ENCODE measurements around the gene PIGO. TPM values are rescaled to one million over a fixed set of nuclear protein-coding genes. Genes with fewer than 3 reads are reported as not detected.

PIGO gene
- total RNA-seq, 2 experiments from 2014 or later = 17.5 to 18.9 TPM

DNA sequence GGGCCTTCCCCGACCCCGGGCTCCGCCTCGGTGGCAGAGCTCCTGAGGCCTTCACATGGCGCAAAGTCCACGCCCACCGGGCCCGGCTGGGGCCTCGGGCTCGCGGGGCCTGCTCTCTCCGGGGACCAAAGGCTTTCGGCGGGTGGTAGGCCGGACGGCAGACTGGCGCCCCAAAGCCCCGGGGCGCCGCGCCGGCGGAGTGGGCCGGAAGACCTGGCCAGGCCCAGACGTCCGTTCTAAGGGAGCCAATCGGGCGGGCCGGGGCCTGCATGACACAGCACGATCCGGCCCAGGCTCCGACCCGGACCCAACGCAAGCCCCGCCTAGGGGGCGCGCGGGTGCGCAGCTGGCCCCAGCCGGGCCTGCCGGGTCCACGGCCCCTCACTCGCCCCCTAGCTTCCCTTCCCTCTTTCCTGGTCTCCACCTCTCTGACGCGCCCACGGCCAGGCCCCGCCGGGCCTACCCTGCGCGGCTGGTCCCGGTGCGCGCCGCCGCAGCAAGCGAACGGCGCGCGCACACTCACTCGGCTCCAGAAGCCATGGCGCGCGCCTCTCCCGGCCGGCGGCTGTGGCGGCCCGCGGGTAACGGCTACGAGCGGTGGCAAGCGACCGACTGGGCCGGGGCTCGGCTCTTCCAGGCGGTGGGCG, 24.5 kb downstream of the PIGO start:
- H3K9me3 Mint-ChIP-seq = no peaks in the 10 kb centered on the region
- peaks cover 42% of the 10 kb centered on the region for H3K4me1 ChIP-seq (ENCODE audit: insufficient read depth, low read length)
- H3K36me3 Mint-ChIP-seq (ENCODE audit: low read depth) = peaks cover 52% of the 10 kb centered on the region
- TF ChIP-seq, protein P1, sequence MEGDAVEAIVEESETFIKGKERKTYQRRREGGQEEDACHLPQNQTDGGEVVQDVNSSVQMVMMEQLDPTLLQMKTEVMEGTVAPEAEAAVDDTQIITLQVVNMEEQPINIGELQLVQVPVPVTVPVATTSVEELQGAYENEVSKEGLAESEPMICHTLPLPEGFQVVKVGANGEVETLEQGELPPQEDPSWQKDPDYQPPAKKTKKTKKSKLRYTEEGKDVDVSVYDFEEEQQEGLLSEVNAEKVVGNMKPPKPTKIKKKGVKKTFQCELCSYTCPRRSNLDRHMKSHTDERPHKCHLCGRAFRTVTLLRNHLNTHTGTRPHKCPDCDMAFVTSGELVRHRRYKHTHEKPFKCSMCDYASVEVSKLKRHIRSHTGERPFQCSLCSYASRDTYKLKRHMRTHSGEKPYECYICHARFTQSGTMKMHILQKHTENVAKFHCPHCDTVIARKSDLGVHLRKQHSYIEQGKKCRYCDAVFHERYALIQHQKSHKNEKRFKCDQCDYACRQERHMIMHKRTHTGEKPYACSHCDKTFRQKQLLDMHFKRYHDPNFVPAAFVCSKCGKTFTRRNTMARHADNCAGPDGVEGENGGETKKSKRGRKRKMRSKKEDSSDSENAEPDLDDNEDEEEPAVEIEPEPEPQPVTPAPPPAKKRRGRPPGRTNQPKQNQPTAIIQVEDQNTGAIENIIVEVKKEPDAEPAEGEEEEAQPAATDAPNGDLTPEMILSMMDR (IDR thresholded peaks at IDR 0.05) = peak; percentile 35
- ChIA-PET POLR2A (interaction anchor here (0.6 to 3.0 kb wide), 25 partner anchors 8 to 1598 kb away, joined by 3 to 51 read pairs (median 5); partner anchors contain the start of genes ATOSB, CREB3, DNAJB5 and FANCG), CTCF (interaction anchor here (0.6 to 2.6 kb wide), 13 partner anchors 8 to 707 kb away, joined by 3 to 23 read pairs (median 4); partner anchors contain the start of genes FANCG, PIGO and STOML2)
- H3K27ac ChIP-seq (ENCODE audit: low read depth in 1 of 2, low read length in 2 of 2) = peak overlapping the region; percentile 92 to 96
- ATAC-seq (ENCODE audit: poor library complexity) (peak; percentile 45), DNase-seq (peak; percentile 42 to 87 (median 59))
- peaks cover 24% of the 10 kb centered on the region for H3K36me3 ChIP-seq (ENCODE audit: insufficient read depth, low read length)
- intact Hi-C loops (cut with DNase I, micrococcal nuclease) = loop anchor here (1.0 to 10.0 kb wide), 6 partner anchors 24 to 547 kb away; partner anchors contain the start of genes DNAJB5 (in 2 of the 2), PIGO (in 2 of the 2), ENHO (in 1 of the 2) and SIGMAR1 (in 1 of the 2)
- no peaks in the 10 kb centered on the region for H3K27me3 Mint-ChIP-seq
- H3K4me3 ChIP-seq (ENCODE audit: low read length) = peak overlapping the region; percentile 69
- H3K4me3 Mint-ChIP-seq = peak overlapping the region; percentile 85
- no peaks in the 10 kb centered on the region for H3K9me3 ChIP-seq (ENCODE audit: control insufficient read depth in 1 of 2, insufficient read depth in 1 of 2, low read length in 2 of 2)
- H3K4me1 Mint-ChIP-seq (ENCODE audit: low read depth) = peaks cover 56% of the 10 kb centered on the region
- H3K27me3 ChIP-seq (ENCODE audit: control insufficient read depth in 1 of 2, insufficient read depth in 2 of 2, low read length in 2 of 2) = no peaks in the 10 kb centered on the region
- peak overlapping the region; percentile 87 for H3K27ac Mint-ChIP-seq

DNA sequence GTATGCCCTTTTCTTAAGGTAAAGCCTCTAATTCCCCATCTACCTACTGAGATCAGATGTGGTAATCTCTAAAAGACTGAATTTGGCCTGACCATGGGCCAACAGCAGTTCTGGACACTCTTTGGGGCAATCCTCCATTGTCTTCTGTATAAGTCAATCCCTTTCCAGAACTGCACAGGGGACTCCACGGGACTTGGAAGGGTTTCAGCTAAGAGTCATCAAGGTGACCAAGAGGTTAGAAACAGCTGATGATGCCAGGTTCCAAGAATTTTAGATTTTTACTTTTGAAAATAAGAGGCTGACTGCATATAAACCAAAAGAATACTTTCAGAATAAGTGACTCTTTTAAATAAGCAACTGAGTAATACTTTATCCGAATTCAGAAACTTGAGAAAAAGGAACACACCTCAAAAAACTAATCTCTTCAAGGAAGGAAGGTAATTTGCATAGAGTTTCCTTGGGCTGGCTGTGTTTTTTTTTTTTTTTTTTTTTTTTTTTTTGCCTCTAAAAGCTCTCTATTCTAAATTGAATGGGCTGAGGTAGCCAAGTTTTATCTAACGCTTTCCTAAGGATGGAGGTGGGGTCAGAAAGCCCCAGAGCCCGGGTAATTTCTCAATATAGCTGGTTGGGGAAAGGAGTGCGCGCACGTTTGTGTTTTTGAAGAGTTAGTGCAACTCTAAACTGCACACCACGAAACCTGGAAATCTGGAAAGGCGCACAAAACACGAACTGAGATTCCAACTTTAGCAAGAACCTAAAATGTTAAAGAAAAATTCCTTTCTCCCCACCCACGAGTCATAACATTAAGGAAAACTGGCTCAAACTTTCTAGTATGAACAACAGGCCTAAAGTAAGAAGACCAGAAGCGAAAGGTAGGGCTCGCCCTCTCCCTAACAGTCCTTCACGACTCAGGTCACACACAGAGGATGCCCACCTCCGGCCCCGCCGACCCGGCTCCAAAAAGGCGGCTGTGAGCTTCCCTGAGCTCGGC, 25.3 kb downstream of the PIGO start:
- Mint-ChIP-seq H3K36me3 (ENCODE audit: low read depth) (peaks cover 59% of the 10 kb centered on the region), H3K27me3 (no peaks in the 10 kb centered on the region), H3K4me3 (peak overlapping the region; percentile 85), H3K9me3 (no peaks in the 10 kb centered on the region), H3K27ac (peak overlapping the region; percentile 87), H3K4me1 (ENCODE audit: low read depth) (peaks cover 61% of the 10 kb centered on the region)
- DNase-seq (peak in 2 of 14 experiments; percentile 21 to 27), ATAC-seq (ENCODE audit: poor library complexity) (no peak)
- CTCF ChIA-PET = interaction anchor here (0.6 to 3.0 kb wide), 12 partner anchors 9 to 707 kb away, joined by 3 to 23 read pairs (median 6); partner anchors contain the start of genes FANCG, PIGO and STOML2
- intact Hi-C loops (cut with DNase I, micrococcal nuclease) = loop anchor here (5.0 to 10.0 kb wide), 4 partner anchors 41 to 546 kb away; partner anchors contain the start of genes DNAJB5 (in 1 of the 2), ENHO (in 1 of the 2) and SIGMAR1 (in 1 of the 2)
- Histone ChIP-seq H3K27me3 (ENCODE audit: control insufficient read depth in 1 of 2, insufficient read depth in 2 of 2, low read length in 2 of 2) (no peaks in the 10 kb centered on the region), H3K27ac (ENCODE audit: low read depth in 1 of 2, low read length in 2 of 2) (peak overlapping the region; percentile 82 to 96), H3K4me1 (ENCODE audit: insufficient read depth, low read length) (peaks cover 42% of the 10 kb centered on the region), H3K9me3 (ENCODE audit: control insufficient read depth in 1 of 2, insufficient read depth in 1 of 2, low read length in 2 of 2) (no peaks in the 10 kb centered on the region), H3K4me3 (ENCODE audit: low read length) (peak overlapping the region; percentile 69), H3K36me3 (ENCODE audit: insufficient read depth, low read length) (peaks cover 28% of the 10 kb centered on the region)
- TF ChIP-seq, protein P1 (IDR thresholded peaks at IDR 0.05) = no peak
- POLR2A ChIA-PET = interaction anchor here (0.6 to 3.0 kb wide), 20 partner anchors 8 to 1597 kb away, joined by 3 to 51 read pairs (median 6); partner anchors contain the start of genes ATOSB, DNAJB5, FANCG and NOL6

DNA sequence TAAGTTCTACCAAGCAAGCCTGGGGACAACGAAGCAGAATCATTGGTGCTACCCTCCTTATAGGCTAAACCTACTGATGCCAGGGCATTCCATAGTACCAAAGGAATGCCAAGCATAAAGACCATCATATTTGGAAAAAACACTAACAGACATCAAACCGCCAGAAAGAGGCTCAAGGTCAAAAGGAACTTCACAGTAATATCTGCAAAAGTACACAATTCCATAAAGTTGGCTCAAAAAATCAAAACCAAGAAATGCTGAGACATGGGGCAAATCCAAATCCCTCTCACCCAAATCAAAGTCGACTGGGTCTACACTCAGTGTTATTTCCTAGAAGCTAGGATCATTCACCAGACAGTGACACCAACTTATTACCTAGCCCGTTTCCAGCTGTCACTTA, 27.4 kb downstream of the PIGO start:
- Mint-ChIP-seq H3K4me3 (peak overlapping the region; percentile 64), H3K9me3 (no peaks in the 10 kb centered on the region), H3K27me3 (no peaks in the 10 kb centered on the region), H3K27ac (peak overlapping the region; percentile 87), H3K36me3 (ENCODE audit: low read depth) (peaks cover 74% of the 10 kb centered on the region), H3K4me1 (ENCODE audit: low read depth) (peaks cover 61% of the 10 kb centered on the region)
- no peaks in the 10 kb centered on the region for H3K9me3 ChIP-seq (ENCODE audit: control insufficient read depth in 1 of 2, insufficient read depth in 1 of 2, low read length in 2 of 2)
- intact Hi-C loops (cut with DNase I, micrococcal nuclease) = no loop called here
- H3K4me1 ChIP-seq (ENCODE audit: insufficient read depth, low read length) = peaks cover 42% of the 10 kb centered on the region
- H3K27ac ChIP-seq (ENCODE audit: low read depth in 1 of 2, low read length in 2 of 2) = no peak overlapping the region
- ChIA-PET POLR2A (interaction anchor here (1.2 kb wide), 1 partner anchor 10 kb away, joined by 3 read pairs; the partner anchor contains the start of gene FANCG), CTCF (interaction anchor here (0.9 to 3.0 kb wide), 2 partner anchors 11 to 18 kb away, joined by 3 to 10 read pairs; partner anchors contain the start of gene FANCG)
- H3K36me3 ChIP-seq (ENCODE audit: insufficient read depth, low read length) = peaks cover 46% of the 10 kb centered on the region
- no peak for ATAC-seq (ENCODE audit: poor library complexity)
- DNase-seq = no peak
- TF ChIP-seq, protein P1 (IDR thresholded peaks at IDR 0.05) = no peak
- no peaks in the 10 kb centered on the region for H3K27me3 ChIP-seq (ENCODE audit: control insufficient read depth in 1 of 2, insufficient read depth in 2 of 2, low read length in 2 of 2)
- H3K4me3 ChIP-seq (ENCODE audit: low read length) = no peak overlapping the region
